Fibroblast of skin of right quadriceps (primary cell): ENCODE data around the gene KLC4.

ENCODE experiments used
- DNase-seq: peaks from one replicate; pipeline ENCODE4 v3.0.0-alpha.2; 2013

Gene KLC4

GRCh38 chr6:43074847-43075669 is 15.6 kb downstream of the KLC4 start:
- peak; percentile 83 for DNase-seq

- peak; percentile 82 for DNase-seq
These were observed 16.4 kb downstream of the KLC4 start, which contains the start of gene PTK7 for GRCh38 chr6:43075670-43076463. PTK7 (plus strand) TSS chr6:43076314; CDS start chr6:43076489, 175 bp downstream.

- DNase-seq = peak; percentile 55
These were observed 17.3 kb downstream of the KLC4 start for GRCh38 chr6:43076464-43077332.

- DNase-seq = no peak
These were observed 17.9 kb downstream of the KLC4 start for GRCh38 chr6:43077333-43077809.

GRCh38 chr6:43077981-43078511 is 18.6 kb downstream of the KLC4 start:
- peak; percentile 92 for DNase-seq

GRCh38 chr6:43078691-43079090 is 19.3 kb downstream of the KLC4 start:
- DNase-seq = peak; percentile 95

- DNase-seq = no peak
These were observed 21.6 kb downstream of the KLC4 start for GRCh38 chr6:43081043-43081442.

GRCh38 chr6:43081922-43082321 is 22.5 kb downstream of the KLC4 start:
- peak; percentile 70 for DNase-seq

- no peak for DNase-seq
These were observed 23.6 kb downstream of the KLC4 start for GRCh38 chr6:43082806-43083655.

- DNase-seq = peak; percentile 54
These were observed 26.7 kb downstream of the KLC4 start for GRCh38 chr6:43086022-43086658.

GRCh38 chr6:43088654-43089056 is 29.2 kb downstream of the KLC4 start:
- peak; percentile 39 for DNase-seq

- DNase-seq = no peak
These were observed 30.0 kb downstream of the KLC4 start for GRCh38 chr6:43089467-43089866.

GRCh38 chr6:43089874-43090558 is 30.6 kb downstream of the KLC4 start:
- peak; percentile 54 for DNase-seq

- peak; percentile 27 for DNase-seq
These were observed 31.1 kb downstream of the KLC4 start for GRCh38 chr6:43090559-43090956.

GRCh38 chr6:43091020-43091419 is 31.6 kb downstream of the KLC4 start:
- no peak for DNase-seq

GRCh38 chr6:43091436-43091991 is 32.1 kb downstream of the KLC4 start:
- no peak for DNase-seq

GRCh38 chr6:43092635-43093034 is 33.2 kb downstream of the KLC4 start:
- DNase-seq = no peak

- DNase-seq = peak; percentile 84
These were observed 34.2 kb downstream of the KLC4 start for GRCh38 chr6:43093436-43094289.

- no peak for DNase-seq
These were observed 36.5 kb downstream of the KLC4 start for GRCh38 chr6:43095939-43096338.
